Lower lobe of right lung (tissue), 2 donors: ENCODE data around the gene DHRS2. TPM values are rescaled to one million over a fixed set of nuclear protein-coding genes. Genes with fewer than 3 reads are reported as not detected.

Source experiments
- ATAC-seq, 2 donors: fragments of 200-7000 bp; cut with Tn5 transposase; one replicate each; pipeline ENCODE4 v1.9.1; 2020 to 2022; ENCODE audit warnings: mild to moderate bottlenecking in 2 of 2, moderate library complexity in 2 of 2
- DNase-seq: peaks from one replicate; pipeline ENCODE4 v3.0.0-alpha.2; 2020
- H3K27ac ChIP-seq: fragments of 200-600 bp; one replicate; pipeline ENCODE4 v1.8.0; 2022
- H3K27me3 ChIP-seq: fragments of 200-600 bp; one replicate; pipeline ENCODE4 v1.8.0; 2022; ENCODE audit warnings: low read depth
- H3K36me3 ChIP-seq: fragments of 200-600 bp; one replicate; pipeline ENCODE4 v1.8.0; 2022; ENCODE audit warnings: mild to moderate bottlenecking
- H3K4me1 ChIP-seq: fragments of 200-600 bp; one replicate; pipeline ENCODE4 v1.8.0; 2022
- H3K4me3 ChIP-seq: fragments of 200-600 bp; one replicate; pipeline ENCODE4 v1.8.0; 2022; ENCODE audit warnings: mild to moderate bottlenecking
- H3K9me3 ChIP-seq: fragments of 200-600 bp; one replicate; pipeline ENCODE4 v1.8.0; 2022
- intact Hi-C: fragments of 100-400 bp; cut with DNase I; formaldehyde crosslinking; loops from one replicate; pipeline ENCODE4 v1.11.0; 2022
- total RNA-seq: library from RNA; stranded (reverse); fragmentation: NEBNext Ultra II Directional; extraction: Animal tissue kit (Norgen Biotek cat#: 25700); gene quantifications from one replicate; pipeline ENCODE4 v1.2.1, GENCODE V29; 2021
- TF ChIP-seq, protein P1 (sequence below): fragments of 200-600 bp; IDR thresholded peaks from one replicate; pipeline ENCODE4 v1.8.0; 2022; ENCODE audit warnings: antibody characterized with exemption, mild to moderate bottlenecking
- donor health status: DM: no; HTN: yes; CAD: no; lungs with severe emphysema.

Gene DHRS2
- total RNA-seq, 1 donor from 2014 or later, result 1.2 TPM

DNA sequence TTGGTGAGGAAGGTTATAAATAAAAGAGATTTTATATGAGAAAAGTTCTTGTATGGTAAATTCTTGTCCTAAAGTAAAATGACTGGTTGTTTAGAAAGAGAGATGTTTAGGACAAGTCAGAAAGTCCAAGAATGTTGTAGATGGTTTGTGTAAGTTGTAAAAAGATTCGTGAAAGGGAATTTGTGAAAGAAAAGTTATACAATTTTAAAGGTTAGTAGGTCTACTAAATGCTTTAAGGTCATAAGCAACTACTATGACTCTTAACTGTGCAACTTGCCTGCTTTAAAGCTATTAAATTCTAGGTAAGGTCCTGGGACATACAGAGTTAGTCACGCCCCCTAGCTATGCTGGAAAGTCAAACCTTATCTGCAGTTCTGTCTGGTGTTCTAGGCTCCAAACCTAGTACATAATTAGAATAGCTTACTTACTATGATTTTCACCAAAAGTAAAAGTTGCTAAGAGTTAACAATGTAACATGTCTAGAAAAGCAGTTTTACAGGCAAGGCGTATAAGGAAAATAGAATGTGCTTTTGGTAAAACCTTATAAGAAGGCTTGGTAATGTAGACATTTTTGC, 11.2 kb upstream of the DHRS2 start:
- H3K27me3 ChIP-seq, result no peaks in the 10 kb centered on the region
- DNase-seq, result no peak
- ATAC-seq, result no peak
- H3K36me3 ChIP-seq, result peaks cover 9% of the 10 kb centered on the region
- TF ChIP-seq, protein P1, sequence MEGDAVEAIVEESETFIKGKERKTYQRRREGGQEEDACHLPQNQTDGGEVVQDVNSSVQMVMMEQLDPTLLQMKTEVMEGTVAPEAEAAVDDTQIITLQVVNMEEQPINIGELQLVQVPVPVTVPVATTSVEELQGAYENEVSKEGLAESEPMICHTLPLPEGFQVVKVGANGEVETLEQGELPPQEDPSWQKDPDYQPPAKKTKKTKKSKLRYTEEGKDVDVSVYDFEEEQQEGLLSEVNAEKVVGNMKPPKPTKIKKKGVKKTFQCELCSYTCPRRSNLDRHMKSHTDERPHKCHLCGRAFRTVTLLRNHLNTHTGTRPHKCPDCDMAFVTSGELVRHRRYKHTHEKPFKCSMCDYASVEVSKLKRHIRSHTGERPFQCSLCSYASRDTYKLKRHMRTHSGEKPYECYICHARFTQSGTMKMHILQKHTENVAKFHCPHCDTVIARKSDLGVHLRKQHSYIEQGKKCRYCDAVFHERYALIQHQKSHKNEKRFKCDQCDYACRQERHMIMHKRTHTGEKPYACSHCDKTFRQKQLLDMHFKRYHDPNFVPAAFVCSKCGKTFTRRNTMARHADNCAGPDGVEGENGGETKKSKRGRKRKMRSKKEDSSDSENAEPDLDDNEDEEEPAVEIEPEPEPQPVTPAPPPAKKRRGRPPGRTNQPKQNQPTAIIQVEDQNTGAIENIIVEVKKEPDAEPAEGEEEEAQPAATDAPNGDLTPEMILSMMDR, result no peak
- H3K4me3 ChIP-seq, result no peak overlapping the region
- no peaks in the 10 kb centered on the region for H3K4me1 ChIP-seq
- H3K9me3 ChIP-seq, result no peaks in the 10 kb centered on the region
- no peak overlapping the region for H3K27ac ChIP-seq
- intact Hi-C loops, result no loop called here

DNA sequence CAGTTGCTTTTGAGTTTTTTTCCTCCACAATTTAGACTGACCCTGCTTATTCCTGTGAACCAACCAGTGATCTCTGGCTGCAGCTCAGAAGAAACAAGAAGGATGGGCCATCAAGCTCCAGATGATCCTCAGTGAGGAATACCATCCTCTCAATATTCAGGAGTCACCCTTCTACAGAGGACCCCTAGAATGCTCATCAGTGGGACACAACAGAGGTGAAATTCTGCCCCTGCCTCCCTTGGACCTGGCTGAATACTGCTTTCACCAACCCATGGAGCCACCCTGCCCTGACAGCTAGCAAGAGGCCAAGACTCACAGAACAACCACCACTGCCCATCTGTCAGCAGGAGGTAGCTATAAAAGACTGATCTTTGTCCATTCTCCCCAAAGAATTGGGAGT, 9.2 kb upstream of the DHRS2 start:
- ATAC-seq (no peak), DNase-seq (no peak)
- peaks cover 9% of the 10 kb centered on the region for H3K36me3 ChIP-seq
- no peak overlapping the region for H3K4me3 ChIP-seq
- intact Hi-C loops, result no loop called here
- H3K4me1 ChIP-seq, result peaks cover 6% of the 10 kb centered on the region
- H3K9me3 ChIP-seq, result no peaks in the 10 kb centered on the region
- H3K27me3 ChIP-seq, result no peaks in the 10 kb centered on the region
- TF ChIP-seq, protein P1, result no peak
- H3K27ac ChIP-seq, result no peak overlapping the region

DNA sequence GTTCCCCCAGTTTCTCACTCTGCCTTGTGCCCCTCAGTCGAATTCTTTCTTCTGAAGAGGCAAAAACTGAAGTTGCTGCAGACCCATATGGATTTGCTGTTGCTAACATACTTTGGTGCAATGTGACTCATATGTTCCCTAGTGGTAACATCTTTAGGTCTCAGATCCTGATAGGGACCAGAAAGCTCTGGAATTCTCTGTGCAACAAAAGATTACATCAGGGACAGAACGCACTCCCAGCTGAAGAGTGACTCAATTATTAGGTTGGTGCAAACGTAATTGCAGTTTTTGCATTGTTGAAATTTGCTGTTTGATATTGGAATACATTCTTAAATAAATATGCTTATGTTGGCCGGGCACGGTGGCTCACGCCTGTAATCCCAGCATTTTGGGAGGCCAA, 8.2 kb upstream of the DHRS2 start:
- DNase-seq, result no peak
- no peak for ATAC-seq
- H3K36me3 ChIP-seq, result peaks cover 9% of the 10 kb centered on the region
- no peaks in the 10 kb centered on the region for H3K9me3 ChIP-seq
- peaks cover 11% of the 10 kb centered on the region for H3K4me1 ChIP-seq
- no peaks in the 10 kb centered on the region for H3K27me3 ChIP-seq
- intact Hi-C loops, result no loop called here
- no peak overlapping the region for H3K4me3 ChIP-seq
- H3K27ac ChIP-seq, result no peak overlapping the region
- TF ChIP-seq, protein P1, result no peak

DNA sequence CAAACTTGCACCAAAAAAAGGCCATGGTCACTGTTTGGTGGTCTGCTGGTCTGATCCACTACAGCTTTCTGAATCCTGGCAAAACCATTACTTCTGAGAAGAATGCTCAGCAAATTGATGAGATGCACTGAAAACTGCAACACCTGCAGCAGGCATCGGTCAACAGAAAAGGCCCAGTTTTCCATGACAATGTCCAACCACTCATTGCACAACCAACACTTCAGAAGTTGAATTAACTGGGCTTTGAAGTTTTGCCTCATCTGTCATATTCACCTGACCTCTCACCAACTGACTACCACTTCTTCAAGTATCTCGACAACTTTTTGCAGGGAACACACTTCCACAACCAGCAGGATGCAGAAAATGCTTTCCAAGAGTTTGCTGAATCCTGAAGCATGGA, 7.0 kb upstream of the DHRS2 start:
- no peak for ATAC-seq
- no peaks in the 10 kb centered on the region for H3K9me3 ChIP-seq
- no peak overlapping the region for H3K4me3 ChIP-seq
- no peaks in the 10 kb centered on the region for H3K27me3 ChIP-seq
- H3K4me1 ChIP-seq, result peaks cover 11% of the 10 kb centered on the region
- intact Hi-C loops, result no loop called here
- TF ChIP-seq, protein P1, result no peak
- peaks cover 9% of the 10 kb centered on the region for H3K36me3 ChIP-seq
- no peak overlapping the region for H3K27ac ChIP-seq
- DNase-seq, result no peak

DNA sequence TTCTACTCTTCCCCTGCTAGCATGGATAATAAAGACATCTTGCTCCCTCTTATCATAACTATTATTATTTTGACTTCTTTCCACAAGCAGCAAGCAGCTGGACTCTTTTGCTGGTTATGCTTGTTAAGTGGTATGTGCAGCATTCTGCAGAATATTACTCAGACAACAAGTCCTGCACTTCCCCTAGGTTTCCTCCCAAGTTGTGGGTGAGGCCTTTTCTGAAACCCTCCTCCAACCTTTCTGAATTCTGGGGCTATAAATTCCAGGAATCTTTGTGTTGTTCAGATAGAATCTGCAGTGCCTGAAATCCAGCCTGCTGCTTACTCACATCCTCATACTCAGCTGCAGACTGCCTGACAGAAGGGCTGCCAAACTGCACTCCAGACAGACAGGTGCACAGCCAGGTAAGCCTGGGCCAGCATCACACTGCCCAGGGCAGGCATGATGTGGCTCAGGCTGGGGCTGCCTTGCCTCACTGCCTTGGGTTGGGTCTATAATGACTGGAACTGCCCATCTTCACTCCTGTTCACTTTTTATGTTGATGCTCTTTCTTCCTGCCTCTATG, 6.2 kb upstream of the DHRS2 start:
- intact Hi-C loops, result no loop called here
- Histone ChIP-seq H3K36me3 (peaks cover 9% of the 10 kb centered on the region), H3K27me3 (no peaks in the 10 kb centered on the region), H3K4me1 (peaks cover 11% of the 10 kb centered on the region), H3K4me3 (no peak overlapping the region), H3K9me3 (no peaks in the 10 kb centered on the region), H3K27ac (no peak overlapping the region)
- peak in 1 of 2 donors; percentile 29 for ATAC-seq
- TF ChIP-seq, protein P1, result no peak
- no peak for DNase-seq
